K562 (cell line): Measurements from ENCODE around the gene PGM5. TPM values are rescaled to one million over a fixed set of nuclear protein-coding genes. Genes with fewer than 3 reads are reported as not detected.

ENCODE experiments used
- ATAC-seq: fragments of 200-7000 bp; cut with Tn5 transposase; 3 replicates; pipeline ENCODE4 v1.9.1; 2020; ENCODE audit warnings: moderate library complexity
- BruUV-seq: library from RNA; stranded (reverse); fragments of 400-500 nt; replicated peaks from 2 replicates; lab custom pipeline; 2021; lab: Mats Ljungman, UMichigan
- CTCF ChIA-PET: fragments of 300-600 bp; formaldehyde crosslinking; extraction: SDS; loops from one replicate; lab custom pipeline; 2021; ENCODE audit warnings: low intra/inter-chr PET ratio; lab: Yijun Ruan, JAX
- POLR2A ChIA-PET: fragments of 300-600, 350-650 bp; sonication (Branson Sonifier 250); formaldehyde crosslinking; extraction: SDS; loops from one replicate; lab custom pipeline; 2021; ENCODE audit warnings: antibody characterized with exemption, inconsistent platforms; lab: Yijun Ruan, JAX
- DNase-seq, 4 experiments: peaks; one replicate each; pipeline versions ENCODE4 v3.0.0 to v3.0.0-alpha.2; 2011 to 2018; ENCODE audit warnings: low spot score in 3 of 4, mixed read lengths in 3 of 4; ENCODE audit errors: extremely low read depth in 1 of 4
- FAIRE-seq: peaks from 2 replicates; lab custom pipeline; 2011; peaks lifted over from hg19 to GRCh38; lab: Jason Lieb, UNC
- H2AFZ ChIP-seq: 2 replicates; pipeline ENCODE4 v1.6.0; 2011; ENCODE audit warnings: low read depth, low read length, control low read depth, inconsistent platforms
- H3K27ac ChIP-seq: fragments of 200-600 bp; 3 replicates; pipeline ENCODE4 v1.8.0; 2011; ENCODE audit warnings: low read depth, mild to moderate bottlenecking, control low read depth, inconsistent platforms, low read length, moderate library complexity, mixed read lengths; ENCODE audit errors: extremely low read depth
- H3K27me3 ChIP-seq, 2 experiments: fragments of 300-600 bp in 1 of 2; 2 replicates in 1 of 2; 3 replicates in 1 of 2; pipeline versions ENCODE4 v1.6.0 to v1.8.0; 2011; ENCODE audit warnings: inconsistent platforms in 2 of 2, low read length in 2 of 2, mild to moderate bottlenecking in 1 of 2, mixed read lengths in 1 of 2, moderate library complexity in 1 of 2; ENCODE audit not compliant: control insufficient read depth in 2 of 2, insufficient read depth in 2 of 2
- H3K36me3 ChIP-seq: fragments of 300-600 bp; 3 replicates; pipeline ENCODE4 v1.8.0; 2011; ENCODE audit warnings: mild to moderate bottlenecking, low read length, inconsistent platforms; ENCODE audit not compliant: control insufficient read depth, insufficient read depth
- H3K4me1 ChIP-seq, 2 experiments: fragments of 200-600 bp in 1 of 2; replicated peaks in 1 of 2; 2 replicates in 1 of 2; 3 replicates in 1 of 2; pipeline versions ENCODE4 v1.5.1 to v1.8.0; 2011; ENCODE audit warnings: inconsistent platforms in 2 of 2, low read length in 2 of 2, mild to moderate bottlenecking in 1 of 2, mixed read lengths in 1 of 2, moderate library complexity in 1 of 2; ENCODE audit not compliant: control insufficient read depth in 2 of 2, insufficient read depth in 2 of 2
- H3K4me2 ChIP-seq: 2 replicates; pipeline ENCODE4 v1.6.1; 2011; ENCODE audit warnings: low read length, control low read depth, inconsistent platforms, mixed read lengths; ENCODE audit not compliant: insufficient read depth
- H3K4me3 ChIP-seq: fragments of 200-600 bp; sonication (generic), shearing (Covaris generic); 2 replicates; pipeline ENCODE4 v1.5.1; 2016; ENCODE audit warnings: control low read depth, inconsistent platforms
- H3K79me2 ChIP-seq: fragments of 200-600 bp; 3 replicates; pipeline ENCODE4 v1.8.0; 2011; ENCODE audit warnings: low read length, inconsistent platforms; ENCODE audit not compliant: control insufficient read depth, insufficient read depth
- H3K9ac ChIP-seq, 2 experiments: 2 replicates each; pipeline versions ENCODE4 v1.6.0 to v1.6.1; 2011; ENCODE audit warnings: low read depth in 2 of 2, low read length in 2 of 2, control low read depth in 1 of 2, inconsistent platforms in 1 of 2, mild to moderate bottlenecking in 1 of 2, mixed read lengths in 1 of 2; ENCODE audit not compliant: insufficient read depth in 1 of 2
- H3K9me1 ChIP-seq: one replicate; pipeline ENCODE4 v1.6.0; 2011; ENCODE audit warnings: inconsistent platforms, mild to moderate bottlenecking, low read length, moderate library complexity; ENCODE audit not compliant: control insufficient read depth, insufficient read depth
- H3K9me3 ChIP-seq: replicated peaks from 2 replicates; pipeline ENCODE4 v1.5.1; 2011; ENCODE audit warnings: low read depth, low read length, inconsistent platforms; ENCODE audit not compliant: control insufficient read depth, insufficient read depth
- H4K20me1 ChIP-seq: replicated peaks from 2 replicates; pipeline ENCODE4 v1.6.1; 2011; ENCODE audit warnings: low read length, inconsistent platforms, mixed read lengths; ENCODE audit not compliant: control insufficient read depth, insufficient read depth
- CBX3 ChIP-seq, 2 experiments: IDR thresholded peaks; 1 replicate in 1 of 2; 2 replicates in 1 of 2; pipeline ENCODE4 v1.6.1; 2012; ENCODE audit warnings: inconsistent platforms in 2 of 2, low read length in 2 of 2, borderline replicate concordance in 1 of 2, control low read depth in 1 of 2
- EP300 ChIP-seq: IDR thresholded peaks from 2 replicates; pipeline ENCODE4 v1.6.1; 2012; ENCODE audit warnings: low read length, improper control_type of control experiment
- GATA2 ChIP-seq: sonication (generic); formaldehyde crosslinking; IDR thresholded peaks from 2 replicates; pipeline ENCODE4 v1.4.0; 2020; ENCODE audit warnings: mild to moderate bottlenecking, missing genetic modification reagents
- HOXB6 ChIP-seq: fragments of 250-450 bp; sonication (Bioruptor Pico); IDR thresholded peaks from 2 replicates; pipeline ENCODE4 v1.5.1; 2022; ENCODE audit warnings: mild to moderate bottlenecking, borderline replicate concordance
- MBD1 ChIP-seq: fragments of 250-450 bp; sonication (Bioruptor Pico); IDR thresholded peaks from 2 replicates; pipeline ENCODE4 v1.8.0; 2022; ENCODE audit warnings: inconsistent platforms
- MYBL2 ChIP-seq, 2 experiments: fragments of 450-650 bp in 1 of 2; sonication (generic) in 1 of 2; formaldehyde crosslinking in 1 of 2; IDR thresholded peaks; 2 replicates each; pipeline versions ENCODE4 v1.6.1 to v1.8.1; 2017 to 2022; ENCODE audit warnings: borderline replicate concordance in 1 of 2, inconsistent platforms in 1 of 2, low read depth in 1 of 2, mild to moderate bottlenecking in 1 of 2, missing genetic modification reagents in 1 of 2, moderate library complexity in 1 of 2
- NCOA1 ChIP-seq: fragments of 450-650 bp; IDR thresholded peaks from 2 replicates; pipeline ENCODE4 v1.6.1; 2016; ENCODE audit warnings: low read depth
- RBFOX2 ChIP-seq: fragments of 200-400 bp; formaldehyde crosslinking; IDR thresholded peaks from 2 replicates; pipeline ENCODE4 v1.6.1; 2017; ENCODE audit warnings: low read depth, mild to moderate bottlenecking, low read length, moderate library complexity
- SMARCA4 ChIP-seq: fragments of 450-650 bp; IDR thresholded peaks from 2 replicates; pipeline ENCODE4 v1.6.1; 2016
- ZNF24 ChIP-seq: fragments of 450-650 bp; IDR thresholded peaks from 2 replicates; pipeline ENCODE4 v1.6.1; 2016
- ZNF444 ChIP-seq: fragments of 250-450 bp; sonication (Bioruptor Pico); IDR thresholded peaks from 2 replicates; pipeline ENCODE4 v1.4.0; 2020; ENCODE audit warnings: mild to moderate bottlenecking, moderate library complexity
- ZNF449 ChIP-seq: fragments of 250-450 bp; sonication (Bioruptor Pico); IDR thresholded peaks from 2 replicates; pipeline ENCODE4 v1.8.0; 2022; ENCODE audit warnings: moderate library complexity, mild to moderate bottlenecking, inconsistent platforms
- ZNF668 ChIP-seq: fragments of 250-450 bp; sonication (Bioruptor Pico); IDR thresholded peaks from 2 replicates; pipeline ENCODE4 v1.8.0; 2022; ENCODE audit warnings: mild to moderate bottlenecking, inconsistent platforms
- WGBS: fragments of 100-300 bp; shearing (Covaris generic); methylation state at CpG from one replicate; pipeline ENCODE4 v1.1.6; 2016; ENCODE audit warnings: low coverage, mixed read lengths; ENCODE audit not compliant: insufficient coverage; ENCODE audit errors: missing lambda C conversion rate; 5-methylcytosine and 5-hydroxymethylcytosine counted together
- in situ Hi-C: fragments of 300-500 bp; cut with MboI; formaldehyde crosslinking; loops from 4 replicates; pipeline ENCODE4 v1.15.0; 2018; ENCODE audit warnings: inconsistent platforms, mixed read lengths
- intact Hi-C: fragments of 100-400 bp; cut with micrococcal nuclease; formaldehyde crosslinking; loops from 2 replicates; pipeline ENCODE4 v1.14.2; 2022
- polyA plus RNA-seq, 8 experiments: library from polyadenylated mRNA; depleted of rRNA in 4 of 8; stranded (reverse) in 5 of 8; unstranded in 3 of 8; fragments of >200 nt; fragmentation: Nextera tagmentation in 2 of 8; fragmentation: Illumina TruSeq in 1 of 8; extraction: Ambion mirVana in 2 of 8; extraction: Trizol in 1 of 8; gene quantifications; 2 replicates each; pipeline versions ENCODE4 v1.2.1 to v1.2.3, GENCODE V29; 2011 to 2014; ENCODE audit warnings: inconsistent platforms in 1 of 8, missing spikeins in 1 of 8
- total RNA-seq, 7 experiments: library from RNA; depleted of rRNA in 6 of 7; stranded (reverse); fragments of >200 nt in 6 of 7; fragmentation: Illumina TruSeq in 2 of 7; extraction: Trizol in 2 of 7; gene quantifications; 2 replicates each; pipeline versions ENCODE4 v1.2.1 to v1.2.3, GENCODE V29; 2011 to 2021; ENCODE audit warnings: low replicate concordance in 1 of 7
- TF ChIP-seq, protein P1 (sequence below): sonication (generic); formaldehyde crosslinking; IDR thresholded peaks from 2 replicates; pipeline ENCODE4 v1.8.0; 2022; ENCODE audit warnings: missing genetic modification reagents, mild to moderate bottlenecking, borderline replicate concordance
- TF ChIP-seq, protein P2 (sequence below): sonication (generic); formaldehyde crosslinking; IDR thresholded peaks from 2 replicates; pipeline ENCODE4 v1.8.0; 2023; ENCODE audit warnings: mild to moderate bottlenecking, missing genetic modification reagents

PGM5 gene
- total and polyA plus RNA-seq, 9 of the 15 experiments (the other 6 are each of a cell fraction or from before 2014, with no cell fraction given) = 0.03 to 0.24 (median 0.15) TPM; not detected in 1

DNA sequence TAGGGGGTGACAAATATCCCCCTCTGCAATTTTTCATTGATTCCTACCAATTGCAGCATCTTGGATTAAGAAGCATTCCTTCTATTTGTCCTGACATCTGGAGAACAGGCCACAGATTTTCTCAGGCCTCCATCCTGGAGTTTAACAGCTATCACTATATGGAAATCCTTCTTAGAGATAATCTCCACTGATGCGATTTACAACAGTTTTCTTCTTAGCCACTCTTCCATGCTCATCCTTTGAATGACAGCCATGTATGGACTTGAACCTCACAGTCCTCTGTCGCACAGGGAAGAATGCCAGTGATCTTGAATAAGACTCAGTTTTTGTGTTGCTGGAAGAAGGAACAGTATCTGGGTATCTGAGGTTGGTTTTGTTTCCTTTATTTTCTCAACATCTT, 73.2 kb downstream of the PGM5 start:
- POLR2A ChIA-PET = no interaction called here
- H3K4me3 ChIP-seq = no peak overlapping the region
- no peak overlapping the region for H2AFZ ChIP-seq
- WGBS = 9% methylated on average over 1 of the region's 2 CpGs
- intact Hi-C loops = no loop called here
- no peaks in the 10 kb centered on the region; the same call in 1 of the 2 replicates for H4K20me1 ChIP-seq
- H3K27ac ChIP-seq = no peak overlapping the region
- FAIRE-seq = no peak
- DNase-seq = no peak
- no peaks in the 10 kb centered on the region for H3K27me3 ChIP-seq
- in situ Hi-C loops = no loop called here
- no peak for ATAC-seq
- H3K9ac ChIP-seq = no peak overlapping the region
- no peak for TF ChIP-seq ZNF668 (CRISPR knock-in tag)
- no peak for TF ChIP-seq EP300
- TF ChIP-seq MBD1 (CRISPR knock-in tag) = no peak
- no peak for TF ChIP-seq ZNF449 (CRISPR knock-in tag)
- TF ChIP-seq GATA2 (CRISPR knock-in tag) = no peak
- no peak for TF ChIP-seq SMARCA4
- no peak for TF ChIP-seq CBX3 (IDR thresholded peaks at IDR 0.05; ENCODE audit: borderline replicate concordance in 1 of 2, low read length in 2 of 2)
- no peak for TF ChIP-seq MYBL2 (IDR thresholded peaks at IDR 0.05; ENCODE audit: low read depth)
- no peak for TF ChIP-seq MYBL2 (CRISPR knock-in tag; IDR thresholded peaks at IDR 0.05; ENCODE audit: borderline replicate concordance)
- TF ChIP-seq NCOA1 = no peak
- TF ChIP-seq, protein P1, sequence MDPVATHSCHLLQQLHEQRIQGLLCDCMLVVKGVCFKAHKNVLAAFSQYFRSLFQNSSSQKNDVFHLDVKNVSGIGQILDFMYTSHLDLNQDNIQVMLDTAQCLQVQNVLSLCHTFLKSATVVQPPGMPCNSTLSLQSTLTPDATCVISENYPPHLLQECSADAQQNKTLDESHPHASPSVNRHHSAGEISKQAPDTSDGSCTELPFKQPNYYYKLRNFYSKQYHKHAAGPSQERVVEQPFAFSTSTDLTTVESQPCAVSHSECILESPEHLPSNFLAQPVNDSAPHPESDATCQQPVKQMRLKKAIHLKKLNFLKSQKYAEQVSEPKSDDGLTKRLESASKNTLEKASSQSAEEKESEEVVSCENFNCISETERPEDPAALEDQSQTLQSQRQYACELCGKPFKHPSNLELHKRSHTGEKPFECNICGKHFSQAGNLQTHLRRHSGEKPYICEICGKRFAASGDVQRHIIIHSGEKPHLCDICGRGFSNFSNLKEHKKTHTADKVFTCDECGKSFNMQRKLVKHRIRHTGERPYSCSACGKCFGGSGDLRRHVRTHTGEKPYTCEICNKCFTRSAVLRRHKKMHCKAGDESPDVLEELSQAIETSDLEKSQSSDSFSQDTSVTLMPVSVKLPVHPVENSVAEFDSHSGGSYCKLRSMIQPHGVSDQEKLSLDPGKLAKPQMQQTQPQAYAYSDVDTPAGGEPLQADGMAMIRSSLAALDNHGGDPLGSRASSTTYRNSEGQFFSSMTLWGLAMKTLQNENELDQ (CRISPR knock-in tag) = no peak
- TF ChIP-seq RBFOX2 = no peak
- TF ChIP-seq ZNF444 (CRISPR knock-in tag) = no peak
- TF ChIP-seq ZNF24 = no peak
- TF ChIP-seq, protein P2, sequence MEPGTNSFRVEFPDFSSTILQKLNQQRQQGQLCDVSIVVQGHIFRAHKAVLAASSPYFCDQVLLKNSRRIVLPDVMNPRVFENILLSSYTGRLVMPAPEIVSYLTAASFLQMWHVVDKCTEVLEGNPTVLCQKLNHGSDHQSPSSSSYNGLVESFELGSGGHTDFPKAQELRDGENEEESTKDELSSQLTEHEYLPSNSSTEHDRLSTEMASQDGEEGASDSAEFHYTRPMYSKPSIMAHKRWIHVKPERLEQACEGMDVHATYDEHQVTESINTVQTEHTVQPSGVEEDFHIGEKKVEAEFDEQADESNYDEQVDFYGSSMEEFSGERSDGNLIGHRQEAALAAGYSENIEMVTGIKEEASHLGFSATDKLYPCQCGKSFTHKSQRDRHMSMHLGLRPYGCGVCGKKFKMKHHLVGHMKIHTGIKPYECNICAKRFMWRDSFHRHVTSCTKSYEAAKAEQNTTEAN (CRISPR knock-in tag) = no peak
- no peak for TF ChIP-seq HOXB6 (CRISPR knock-in tag)
- H3K36me3 ChIP-seq = no peaks in the 10 kb centered on the region
- no peaks in the 10 kb centered on the region for H3K4me1 ChIP-seq
- H3K9me3 ChIP-seq = no peaks in the 10 kb centered on the region
- H3K4me2 ChIP-seq = no peak overlapping the region
- CTCF ChIA-PET = no interaction called here
- no peaks in the 10 kb centered on the region for H3K9me1 ChIP-seq
- no TSS peak for BruUV-seq
- H3K79me2 ChIP-seq = no peaks in the 10 kb centered on the region
